Measurements from ENCODE around the gene GLG1.

Gene GLG1

DNA sequence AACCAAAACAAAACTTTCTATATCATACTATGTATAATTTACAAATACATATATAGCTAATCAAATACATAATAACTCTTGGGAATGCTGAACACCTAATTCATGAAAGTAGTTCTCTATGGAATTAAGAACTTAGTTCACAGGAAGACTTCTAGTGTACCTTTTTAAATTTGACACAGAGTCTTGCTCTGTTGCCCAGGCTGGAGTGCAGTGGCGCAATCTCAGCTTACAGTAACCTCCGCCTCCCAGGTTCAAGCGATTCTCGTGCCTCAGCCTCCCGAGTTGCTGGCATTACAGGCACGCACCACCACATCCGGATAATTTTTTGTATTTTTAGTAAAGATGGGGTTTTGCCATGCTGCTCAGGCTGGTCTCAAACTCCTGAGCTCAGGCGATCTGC, 35.1 kb upstream of the GLG1 start:
- DNase-seq (ENCODE audit: insufficient read length, low spot score) (no peak), FAIRE-seq (no peak)
- TF ChIP-seq, protein P1, sequence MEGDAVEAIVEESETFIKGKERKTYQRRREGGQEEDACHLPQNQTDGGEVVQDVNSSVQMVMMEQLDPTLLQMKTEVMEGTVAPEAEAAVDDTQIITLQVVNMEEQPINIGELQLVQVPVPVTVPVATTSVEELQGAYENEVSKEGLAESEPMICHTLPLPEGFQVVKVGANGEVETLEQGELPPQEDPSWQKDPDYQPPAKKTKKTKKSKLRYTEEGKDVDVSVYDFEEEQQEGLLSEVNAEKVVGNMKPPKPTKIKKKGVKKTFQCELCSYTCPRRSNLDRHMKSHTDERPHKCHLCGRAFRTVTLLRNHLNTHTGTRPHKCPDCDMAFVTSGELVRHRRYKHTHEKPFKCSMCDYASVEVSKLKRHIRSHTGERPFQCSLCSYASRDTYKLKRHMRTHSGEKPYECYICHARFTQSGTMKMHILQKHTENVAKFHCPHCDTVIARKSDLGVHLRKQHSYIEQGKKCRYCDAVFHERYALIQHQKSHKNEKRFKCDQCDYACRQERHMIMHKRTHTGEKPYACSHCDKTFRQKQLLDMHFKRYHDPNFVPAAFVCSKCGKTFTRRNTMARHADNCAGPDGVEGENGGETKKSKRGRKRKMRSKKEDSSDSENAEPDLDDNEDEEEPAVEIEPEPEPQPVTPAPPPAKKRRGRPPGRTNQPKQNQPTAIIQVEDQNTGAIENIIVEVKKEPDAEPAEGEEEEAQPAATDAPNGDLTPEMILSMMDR (IDR thresholded peaks at IDR 0.05; ENCODE audit: insufficient read depth, missing control alignments) = no peak

DNA sequence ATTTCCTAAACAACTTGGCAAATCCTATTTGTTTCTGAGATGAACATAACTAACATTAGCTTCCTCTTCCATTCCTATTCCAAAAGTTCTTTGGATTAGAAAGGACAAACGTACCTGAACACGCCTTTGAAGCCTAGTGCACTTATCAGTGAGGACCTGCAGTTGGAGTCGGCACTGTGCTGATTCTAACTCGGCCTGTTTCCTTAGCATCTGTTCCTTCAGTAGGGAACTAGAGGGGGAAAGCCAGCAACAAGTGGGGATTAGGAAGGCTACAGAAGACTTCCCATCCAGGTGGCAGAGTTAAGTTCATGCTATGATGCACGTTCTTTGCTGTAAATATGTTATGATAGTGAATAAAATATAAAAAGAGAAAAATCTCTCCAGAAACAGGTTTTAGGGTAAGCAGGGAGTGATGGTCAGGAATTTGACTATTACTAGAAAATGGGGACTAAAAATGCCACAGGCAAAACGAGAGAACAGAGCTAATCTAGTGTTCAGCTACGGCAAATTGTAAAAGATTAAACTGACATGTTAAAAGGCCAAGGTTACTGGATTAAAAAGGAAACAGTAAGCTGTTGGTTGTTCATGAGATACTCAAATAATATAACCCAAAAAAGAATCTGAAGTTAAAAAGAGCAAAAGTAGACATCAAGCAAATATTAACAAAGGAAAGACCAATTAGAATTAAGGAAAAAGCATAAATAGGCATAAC, 31.0 kb upstream of the GLG1 start:
- TF ChIP-seq, protein P1 (IDR thresholded peaks at IDR 0.05; ENCODE audit: insufficient read depth, missing control alignments) = no peak
- DNase-seq (ENCODE audit: insufficient read length, low spot score) = no peak
- no peak for FAIRE-seq

DNA sequence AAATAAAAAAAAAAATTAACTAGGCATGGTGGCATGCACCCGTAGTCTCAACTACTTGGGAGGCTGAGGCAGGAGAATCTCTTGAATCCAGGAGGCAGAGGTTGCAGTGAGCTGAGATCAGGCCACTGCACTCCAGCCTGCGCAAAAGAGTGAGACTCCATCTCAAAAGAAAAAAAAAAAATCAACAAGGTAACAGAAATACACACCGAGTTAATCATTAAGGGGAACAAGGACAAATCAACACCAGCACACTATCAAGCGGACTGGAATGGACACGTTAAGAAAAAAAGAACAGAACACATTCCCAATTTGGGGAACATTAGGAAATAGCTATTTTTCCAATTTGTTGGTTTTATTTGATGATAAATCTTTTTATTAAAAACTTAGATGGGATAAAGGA, 28.4 kb upstream of the GLG1 start:
- DNase-seq (ENCODE audit: insufficient read length, low spot score) (no peak), FAIRE-seq (no peak)
- TF ChIP-seq, protein P1 (IDR thresholded peaks at IDR 0.05; ENCODE audit: insufficient read depth, missing control alignments) = no peak

DNA sequence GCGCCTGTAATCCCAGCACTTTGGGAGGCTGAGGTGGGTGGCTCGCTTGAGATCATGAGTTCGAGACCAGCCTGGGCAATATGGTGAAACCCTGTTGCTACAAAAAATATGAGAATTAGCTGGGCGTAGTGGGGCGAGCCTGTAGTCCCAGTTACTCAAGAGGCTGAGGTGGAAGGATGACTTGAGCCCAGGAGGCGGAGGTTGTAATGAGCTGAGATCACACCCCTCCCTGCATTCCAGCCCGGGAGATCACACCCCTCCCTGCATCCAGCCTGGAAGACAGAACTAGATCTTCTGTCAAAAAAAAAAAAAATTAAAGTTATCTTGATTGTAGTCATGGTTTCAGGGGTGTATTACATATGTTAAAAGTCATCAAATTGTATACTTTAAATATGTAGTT, 26.8 kb upstream of the GLG1 start:
- TF ChIP-seq, protein P1 (IDR thresholded peaks at IDR 0.05; ENCODE audit: insufficient read depth, missing control alignments) = no peak
- no peak for DNase-seq (ENCODE audit: insufficient read length, low spot score)
- no peak for FAIRE-seq

DNA sequence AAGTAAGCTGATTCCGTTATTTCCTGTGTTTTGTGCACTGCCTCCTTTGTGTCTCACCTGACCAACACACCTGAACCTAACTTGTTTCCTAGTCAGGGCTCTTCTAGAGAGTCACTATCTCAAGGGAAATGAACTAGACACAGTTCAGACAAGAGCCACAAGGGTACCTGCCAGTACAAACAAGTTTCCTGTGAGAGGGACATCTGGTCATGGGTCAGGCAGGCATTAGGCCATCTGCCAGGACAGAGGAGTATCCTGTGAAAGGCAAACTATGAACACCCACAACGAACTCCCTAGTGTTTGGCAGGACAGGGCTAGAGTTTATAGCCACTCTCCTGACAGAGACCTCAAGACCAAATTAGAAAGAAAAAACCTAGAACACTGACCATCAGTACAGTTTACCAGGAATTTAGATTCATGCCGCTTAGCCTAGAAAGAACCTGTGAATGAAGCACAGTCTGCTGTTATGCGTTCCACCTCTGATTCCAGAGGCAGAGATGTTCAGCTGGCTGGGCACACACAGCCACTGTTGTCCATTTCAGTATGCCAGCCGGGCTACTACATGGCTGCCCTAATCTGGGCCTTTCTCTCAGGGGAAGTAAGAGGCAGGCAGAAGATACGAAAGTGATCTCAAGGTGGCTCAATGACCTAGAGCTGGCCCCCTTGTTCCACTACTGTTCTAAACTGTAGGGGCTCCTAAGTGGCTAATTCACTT, 20.7 kb upstream of the GLG1 start:
- no peak for DNase-seq (ENCODE audit: insufficient read length, low spot score)
- no peak for FAIRE-seq
- TF ChIP-seq, protein P1 (IDR thresholded peaks at IDR 0.05; ENCODE audit: insufficient read depth, missing control alignments) = no peak

DNA sequence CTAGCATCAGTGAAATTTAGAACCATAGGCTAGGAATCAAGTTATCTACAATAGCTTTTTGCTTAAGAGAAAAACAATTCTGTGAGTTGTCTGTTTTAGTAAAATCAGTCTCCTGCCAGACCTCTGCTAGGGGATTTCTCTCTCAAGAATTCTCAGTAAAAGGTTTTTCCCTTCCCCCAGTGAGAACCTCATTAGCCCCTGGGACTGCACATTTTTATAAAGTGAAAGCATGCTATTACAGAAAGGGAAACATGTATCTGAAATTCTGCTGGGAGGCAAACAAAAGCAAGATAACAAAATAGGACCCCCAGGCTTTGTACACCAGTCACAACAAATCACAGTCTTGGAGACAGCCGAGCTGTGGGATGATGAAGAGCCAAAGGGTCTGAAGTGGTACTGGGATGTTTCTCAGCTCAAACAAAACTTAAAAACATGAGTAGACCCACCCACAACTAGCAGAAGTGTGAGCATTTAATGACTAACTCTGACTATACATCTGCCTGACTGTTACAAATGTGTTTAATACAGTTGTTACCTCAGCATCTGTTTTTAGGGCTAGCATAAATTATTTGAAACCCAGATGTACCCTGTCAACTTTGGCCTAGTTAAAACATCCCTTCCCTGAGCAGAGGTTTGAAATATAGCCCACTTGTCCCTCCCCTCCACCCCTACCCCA, 20.0 kb upstream of the GLG1 start:
- FAIRE-seq (no peak), DNase-seq (ENCODE audit: insufficient read length, low spot score) (no peak)
- TF ChIP-seq, protein P1 (IDR thresholded peaks at IDR 0.05; ENCODE audit: insufficient read depth, missing control alignments) = no peak

Measured in D721Med (cell line).